Endothelial cell of umbilical vein (primary cell): ENCODE measurements around the gene TENM4. TPM values are rescaled to one million over a fixed set of nuclear protein-coding genes. Genes with fewer than 3 reads are reported as not detected.

Source experiments
- BruUV-seq: library from RNA; stranded (reverse); fragments of 400-500 nt; replicated peaks from 2 replicates; lab custom pipeline; 2021; lab: Mats Ljungman, UMichigan
- CTCF ChIA-PET: fragments of 300-600, 350-600 bp; sonication (Branson Sonifier 250); formaldehyde crosslinking; loops from one replicate; lab custom pipeline; 2021; ENCODE audit warnings: antibody characterized with exemption, inconsistent platforms; lab: Charles Lee
- POLR2A ChIA-PET: fragments of 300-600, 350-600 bp; sonication (Branson Sonifier 250); formaldehyde crosslinking; loops from one replicate; lab custom pipeline; 2021; ENCODE audit warnings: antibody characterized with exemption, inconsistent platforms; lab: Charles Lee
- DNase-seq: peaks from one replicate; pipeline ENCODE4 v3.0.0-alpha.2; 2011; ENCODE audit warnings: low read depth, low spot score
- FAIRE-seq: peaks from 2 replicates; lab custom pipeline; 2011; peaks lifted over from hg19 to GRCh38; lab: Jason Lieb, UNC
- H2AFZ ChIP-seq: 2 replicates; pipeline ENCODE4 v1.6.0; 2012; ENCODE audit warnings: low read depth, low read length, control low read depth, inconsistent platforms
- H3K27ac ChIP-seq: 2 replicates; pipeline ENCODE4 v1.5.1; 2011; ENCODE audit warnings: low read depth, mild to moderate bottlenecking, control low read depth, low read length, moderate library complexity; ENCODE audit not compliant: insufficient read depth
- H3K27me3 ChIP-seq, 2 experiments: 2 replicates each; pipeline versions ENCODE4 v1.6.0 to v1.6.1; 2011; ENCODE audit warnings: low read length in 2 of 2, mixed read lengths in 1 of 2; ENCODE audit not compliant: control insufficient read depth in 2 of 2, insufficient read depth in 2 of 2
- H3K36me3 ChIP-seq, 2 experiments: 2 replicates in 1 of 2; 3 replicates in 1 of 2; pipeline ENCODE4 v1.5.1; 2011; ENCODE audit warnings: low read length in 2 of 2, mild to moderate bottlenecking in 1 of 2, moderate library complexity in 1 of 2; ENCODE audit not compliant: control insufficient read depth in 2 of 2, insufficient read depth in 2 of 2; ENCODE audit errors: extremely low read depth in 1 of 2
- H3K4me1 ChIP-seq: 3 replicates; pipeline ENCODE4 v1.5.1; 2011; ENCODE audit warnings: mild to moderate bottlenecking, low read length; ENCODE audit not compliant: control insufficient read depth, insufficient read depth; ENCODE audit errors: extremely low read depth
- H3K4me2 ChIP-seq: 2 replicates; pipeline ENCODE4 v1.6.1; 2011; ENCODE audit warnings: low read length, control low read depth, mixed read lengths; ENCODE audit not compliant: insufficient read depth
- H3K4me3 ChIP-seq, 3 experiments: fragments of 200-600 bp in 1 of 3; sonication (generic), shearing (Covaris generic) in 1 of 3; replicated peaks in 1 of 3; 2 replicates each; pipeline ENCODE4 v1.5.1; 2011 to 2016; ENCODE audit warnings: control low read depth in 3 of 3, low read length in 3 of 3, mild to moderate bottlenecking in 2 of 3, inconsistent platforms in 1 of 3, low read depth in 1 of 3, moderate library complexity in 1 of 3; ENCODE audit not compliant: insufficient read depth in 1 of 3
- H3K79me2 ChIP-seq: 2 replicates; pipeline ENCODE4 v1.6.0; 2012; ENCODE audit warnings: low read length, inconsistent platforms; ENCODE audit not compliant: control insufficient read depth, insufficient read depth
- H3K9ac ChIP-seq: replicated peaks from 2 replicates; pipeline ENCODE3; 2011; ENCODE audit warnings: low read length, control low read depth; ENCODE audit not compliant: insufficient read depth; ENCODE audit errors: extremely low read depth
- H3K9me1 ChIP-seq: replicated peaks from 3 replicates; pipeline ENCODE4 v1.6.0; 2011; ENCODE audit warnings: mild to moderate bottlenecking, low read length; ENCODE audit not compliant: control insufficient read depth, insufficient read depth; ENCODE audit errors: extremely low read depth
- H3K9me3 ChIP-seq: replicated peaks from 2 replicates; pipeline ENCODE4 v1.5.1; 2012; ENCODE audit warnings: low read length, inconsistent platforms; ENCODE audit not compliant: control insufficient read depth, insufficient read depth
- H4K20me1 ChIP-seq: replicated peaks from 2 replicates; pipeline ENCODE3; 2011; ENCODE audit warnings: mild to moderate bottlenecking, low read length; ENCODE audit not compliant: control insufficient read depth, insufficient read depth; ENCODE audit errors: extremely low read depth
- GATA2 ChIP-seq: IDR thresholded peaks from 2 replicates; pipeline ENCODE4 v1.7.0; 2011; ENCODE audit warnings: low read depth, mild to moderate bottlenecking, moderate library complexity, mixed read lengths, low read length; ENCODE audit not compliant: insufficient read length, insufficient read depth
- MAX ChIP-seq: IDR thresholded peaks from 2 replicates; pipeline ENCODE4 v1.6.1; 2011; ENCODE audit not compliant: insufficient read depth, insufficient read length
- MYC ChIP-seq: IDR thresholded peaks from one replicate; pipeline ENCODE4 v1.6.1; 2011; ENCODE audit warnings: mild to moderate bottlenecking, low read depth, low read length
- POLR2A ChIP-seq: IDR thresholded peaks from 2 replicates; pipeline ENCODE4 v1.6.1; 2012; ENCODE audit warnings: low read depth, mild to moderate bottlenecking, control low read depth, low read length
- dilution Hi-C: fragments of 300-500 bp; cut with MboI; formaldehyde crosslinking; loops from one replicate; pipeline ENCODE4 v1.15.0; 2019; ENCODE audit warnings: low sequenced_read_pairs; ENCODE audit not compliant: extremely low pct_ligation_motif_present
- intact Hi-C: fragments of 100-400 bp; cut with micrococcal nuclease; formaldehyde crosslinking; loops from one replicate; pipeline ENCODE4 v1.10.0; 2022
- polyA plus RNA-seq, 4 experiments: library from polyadenylated mRNA; depleted of rRNA in 3 of 4; stranded (reverse) in 3 of 4; unstranded in 1 of 4; fragments of >200 nt; gene quantifications; 2 replicates each; pipeline versions ENCODE4 v1.2.1 to v1.2.3, GENCODE V29; 2011 to 2012; ENCODE audit warnings: missing spikeins in 1 of 4
- total RNA-seq: library from RNA; stranded (reverse); gene quantifications from 2 replicates; pipeline ENCODE4 v1.2.3, GENCODE V29; 2021

Gene TENM4
- total and polyA plus RNA-seq, 2 donors (not counting 3 experiments of a cell fraction or from before 2014, with no cell fraction given): 0.06 to 0.27 TPM

GRCh38 chr11:79421820-79422219 is 19.0 kb downstream of the TENM4 start:
- dilution Hi-C loops: no loop called here
- DNase-seq (no peak), FAIRE-seq (no peak)
- intact Hi-C loops: no loop called here
- no peaks in the 10 kb centered on the region for H4K20me1 ChIP-seq
- no peak overlapping the region for H3K9ac ChIP-seq
- no peaks in the 10 kb centered on the region for H3K9me3 ChIP-seq
- no peaks in the 10 kb centered on the region for H3K79me2 ChIP-seq
- POLR2A ChIA-PET: no interaction called here
- H3K27ac ChIP-seq: no peak overlapping the region
- no peaks in the 10 kb centered on the region for H3K9me1 ChIP-seq
- no peak overlapping the region for H3K4me3 ChIP-seq
- no TSS peak for BruUV-seq
- no peak overlapping the region for H2AFZ ChIP-seq
- H3K27me3 ChIP-seq: no peaks in the 10 kb centered on the region
- H3K4me2 ChIP-seq: no peak overlapping the region
- CTCF ChIA-PET: no interaction called here
- no peaks in the 10 kb centered on the region for H3K36me3 ChIP-seq
- TF ChIP-seq MYC: no peak
- TF ChIP-seq MAX: no peak
- H3K4me1 ChIP-seq: no peaks in the 10 kb centered on the region

- intact Hi-C loops: no loop called here
- no peak overlapping the region for H3K9ac ChIP-seq
Measured at GRCh38 chr11:79419120-79419519, 21.7 kb downstream of the TENM4 start.

More at GRCh38 chr11:79419120-79419519, 21.7 kb downstream of the TENM4 start:
- no peak for FAIRE-seq
- no peaks in the 10 kb centered on the region for H3K9me1 ChIP-seq
- H2AFZ ChIP-seq: no peak overlapping the region
- no TSS peak for BruUV-seq
- no peak overlapping the region for H3K4me2 ChIP-seq
- dilution Hi-C loops: no loop called here
- no peak for TF ChIP-seq POLR2A
- TF ChIP-seq GATA2: no peak
- H3K4me1 ChIP-seq: no peaks in the 10 kb centered on the region
- ChIA-PET POLR2A (no interaction called here), CTCF (no interaction called here)
- no peaks in the 10 kb centered on the region for H3K9me3 ChIP-seq
- H3K36me3 ChIP-seq: no peaks in the 10 kb centered on the region
- no peaks in the 10 kb centered on the region for H3K79me2 ChIP-seq
- DNase-seq: no peak
- H4K20me1 ChIP-seq: no peaks in the 10 kb centered on the region
- no peak overlapping the region for H3K4me3 ChIP-seq
- H3K27me3 ChIP-seq: no peaks in the 10 kb centered on the region
- no peak overlapping the region for H3K27ac ChIP-seq
